ENCODE measurements around the gene TGFB1. TPM values are rescaled to one million over a fixed set of nuclear protein-coding genes. Genes with fewer than 3 reads are reported as not detected.

The TGFB1 gene
- total and polyA plus RNA-seq, 2 of the 13 experiments (the other 11 are each of a cell fraction or from before 2014, with no cell fraction given), result 4.1 to 5.4 TPM

GRCh38 chr19:41310033-41310831 lies 43.5 kb downstream of the TGFB1 start, which contains the start of gene CCDC97 (continued):
- peak; percentile 65; the same call in 1 of the 2 replicates for TF ChIP-seq ZBTB4 (CRISPR knock-in tag; IDR thresholded peaks at IDR 0.05; ENCODE audit: borderline replicate concordance)
- TF ChIP-seq ZNF468 (CRISPR knock-in tag; IDR thresholded peaks at IDR 0.05), result no peak
- no peak for TF ChIP-seq ZNF737 (CRISPR knock-in tag; IDR thresholded peaks at IDR 0.05; ENCODE audit: borderline replicate concordance)
- 0 out of 2 replicates have a peak, but pooled peaks have one; percentile 48 for TF ChIP-seq NFE2L1 (CRISPR knock-in tag; IDR thresholded peaks at IDR 0.05; ENCODE audit: borderline replicate concordance)
- TF ChIP-seq RCOR2 (CRISPR knock-in tag; IDR thresholded peaks at IDR 0.05), result no peak
- no peak for TF ChIP-seq ZNF572 (CRISPR knock-in tag; IDR thresholded peaks at IDR 0.05)
- peak; percentile 75 for TF ChIP-seq SP4 (CRISPR knock-in tag; IDR thresholded peaks at IDR 0.05)
- TF ChIP-seq ZNF451 (CRISPR knock-in tag; IDR thresholded peaks at IDR 0.05), result 0 out of 2 replicates have a peak, but pooled peaks have one; percentile 31
- TF ChIP-seq ZBTB3 (CRISPR knock-in tag; IDR thresholded peaks at IDR 0.05; ENCODE audit: borderline replicate concordance, low read depth), result no peak
- TF ChIP-seq RNF219 (CRISPR knock-in tag; IDR thresholded peaks at IDR 0.05), result no peak
- no peak for TF ChIP-seq ZNF557 (CRISPR knock-in tag; IDR thresholded peaks at IDR 0.05)
- TF ChIP-seq E2F1 (CRISPR knock-in tag; IDR thresholded peaks at IDR 0.05), result 0 out of 2 replicates have a peak, but pooled peaks have one; percentile 49
- peak; percentile 33; the same call in 1 of the 2 replicates for TF ChIP-seq ONECUT2 (CRISPR knock-in tag; IDR thresholded peaks at IDR 0.05)
- TF ChIP-seq BRD4 (CRISPR knock-in tag; IDR thresholded peaks at IDR 0.05), result peak; percentile 83; the same call in 1 of the 2 replicates
- no peak for TF ChIP-seq FOXP1 (IDR thresholded peaks at IDR 0.05)
- no peak for TF ChIP-seq FOXP1 (CRISPR knock-in tag; IDR thresholded peaks at IDR 0.05)
- TF ChIP-seq PATZ1 (CRISPR knock-in tag; IDR thresholded peaks at IDR 0.05), result peak; percentile 59
- peak; percentile 70; the same call in 1 of the 2 replicates for TF ChIP-seq RXRB (CRISPR knock-in tag; IDR thresholded peaks at IDR 0.05; ENCODE audit: borderline replicate concordance)
- peak; percentile 69; the same call in 1 of the 2 replicates for TF ChIP-seq NCOR1 (IDR thresholded peaks at IDR 0.05; ENCODE audit: borderline replicate concordance, low read length)
- no peak for TF ChIP-seq TAF15 (IDR thresholded peaks at IDR 0.05; ENCODE audit: low read depth, low read length, poor library complexity, severe bottlenecking)
- 0 out of 2 replicates have a peak, but pooled peaks have one; percentile 64 for TF ChIP-seq ISL2 (CRISPR knock-in tag; IDR thresholded peaks at IDR 0.05)

All from HepG2 (cell line).